Lung (tissue), 12 donors: ENCODE results near the gene ASTN2. TPM values are rescaled to one million over a fixed set of nuclear protein-coding genes. Genes with fewer than 3 reads are reported as not detected.
"Not testable (repeated sequence)": the region's sequence is repeated elsewhere in the genome, so short reads cannot be mapped to it uniquely, and the experiment has no call there.

Experiments used
- ATAC-seq: fragments of 200-7000 bp; cut with Tn5 transposase; one replicate; pipeline ENCODE4 v1.9.1; 2020; ENCODE audit warnings: moderate number of reproducible peaks; ENCODE audit not compliant: insufficient read depth, low FRiP score
- DNase-seq, 3 donors: peaks; one replicate each; pipeline ENCODE4 v3.0.0-alpha.2; 2013 to 2017
- H3K27ac ChIP-seq, 2 donors: one replicate each; pipeline ENCODE4 v1.5.1; 2013; ENCODE audit warnings: mild to moderate bottlenecking in 2 of 2, moderate library complexity in 2 of 2, control low read depth in 1 of 2, inconsistent platforms in 1 of 2, low read depth in 1 of 2, low read length in 1 of 2
- H3K27me3 ChIP-seq, 3 donors: one replicate each; pipeline ENCODE4 v1.5.1; 2013; ENCODE audit warnings: low read length in 2 of 3; ENCODE audit not compliant: control insufficient read depth in 3 of 3, insufficient read depth in 3 of 3
- H3K36me3 ChIP-seq, 4 donors: one replicate each; pipeline ENCODE4 v1.5.1; 2013; ENCODE audit warnings: low read length in 4 of 4, mild to moderate bottlenecking in 1 of 4, moderate library complexity in 1 of 4; ENCODE audit not compliant: control insufficient read depth in 4 of 4, insufficient read depth in 4 of 4
- H3K4me1 ChIP-seq, 5 donors: one replicate each; pipeline ENCODE4 v1.5.1; 2013; ENCODE audit warnings: low read length in 5 of 5, mild to moderate bottlenecking in 2 of 5, moderate library complexity in 1 of 5; ENCODE audit not compliant: control insufficient read depth in 5 of 5, insufficient read depth in 5 of 5
- H3K4me3 ChIP-seq: one replicate; pipeline ENCODE4 v1.5.1; 2013; ENCODE audit warnings: mild to moderate bottlenecking, control low read depth, moderate library complexity
- H3K9ac ChIP-seq, 2 donors: one replicate each; pipeline ENCODE4 v1.5.1; 2013; ENCODE audit warnings: low read length in 2 of 2, control low read depth in 1 of 2; ENCODE audit not compliant: insufficient read depth in 1 of 2
- H3K9me3 ChIP-seq, 4 donors: one replicate each; pipeline ENCODE4 v1.5.1; 2013; ENCODE audit warnings: low read length in 3 of 4, mild to moderate bottlenecking in 1 of 4, moderate library complexity in 1 of 4; ENCODE audit not compliant: control insufficient read depth in 4 of 4, insufficient read depth in 3 of 4
- CTCF ChIP-seq: IDR thresholded peaks from 2 replicates; pipeline ENCODE4 v1.5.1; 2012; ENCODE audit warnings: mild to moderate bottlenecking; ENCODE audit errors: control extremely low read depth, extremely low read depth
- WGBS, 2 donors: extraction: QIAGEN DNeasy Blood & Tissue Kit; methylation state at CpG; one replicate each; pipeline ENCODE4 v1.1.7; 2013; 5-methylcytosine and 5-hydroxymethylcytosine counted together
- polyA plus RNA-seq, 2 donors: library from polyadenylated mRNA; stranded (reverse); fragments of 200-250 nt; gene quantifications; one replicate each; pipeline ENCODE4 v1.2.1, GENCODE V29; 2013
- total RNA-seq, 2 donors: library from RNA; depleted of rRNA in 1 of 2; stranded (reverse); fragments of >200 nt in 1 of 2; gene quantifications; one replicate each; pipeline ENCODE4 v1.2.1, GENCODE V29; 2014 to 2021
- donor health status: control.
- donor health status: control.
- donor health status: Bipolar disorder and iron deficiency.
- donor health status: healthy.
- donor health status: DM: yes; HTN: yes; CAD: no.

The ASTN2 gene
- total and polyA plus RNA-seq, 4 donors, result 1.4 to 7.0 (median 3.3) TPM

- Histone ChIP-seq H3K4me3 (no peak overlapping the region), H3K9ac (no peak overlapping the region), H3K27ac (no peak overlapping the region), H3K36me3 (no peaks in the 10 kb centered on the region), H3K4me1 (no peaks in the 10 kb centered on the region), H3K9me3 (peaks cover 0 to 8% (median 6%) of the 10 kb centered on the region in 4 donors), H3K27me3 (no peaks in the 10 kb centered on the region)
- ATAC-seq, result no peak
- 85 to 87% methylated on average over 2 of the region's 2 CpGs for WGBS, 2 donors
- TF ChIP-seq CTCF, result no peak
- no peak for DNase-seq
These were observed 515.4 kb downstream of the ASTN2 start for GRCh38 chr9:116899337-116900006.

GRCh38 chr9:116898131-116898530, 516.7 kb downstream of the ASTN2 start:
- 90 to 91% methylated on average over 5 of the region's 5 CpGs for WGBS, 2 donors
- H3K9ac ChIP-seq, H3K4me1 ChIP-seq, ATAC-seq, H3K9me3 ChIP-seq, H3K27me3 ChIP-seq, H3K27ac ChIP-seq, DNase-seq, H3K4me3 ChIP-seq, H3K36me3 ChIP-seq: not testable (repeated sequence)

GRCh38 chr9:116897201-116897600, 517.7 kb downstream of the ASTN2 start:
- Histone ChIP-seq H3K27ac (no peak overlapping the region), H3K4me1 (no peaks in the 10 kb centered on the region), H3K9me3 (peaks cover 0 to 8% (median 4%) of the 10 kb centered on the region in 4 donors), H3K36me3 (no peaks in the 10 kb centered on the region), H3K27me3 (no peaks in the 10 kb centered on the region), H3K4me3 (no peak overlapping the region), H3K9ac (no peak overlapping the region)
- TF ChIP-seq CTCF, result no peak
- no peak for ATAC-seq
- WGBS, 2 donors, result 75 to 88% methylated on average over 4 of the region's 4 CpGs
- no peak for DNase-seq

GRCh38 chr9:116895961-116896360, 518.9 kb downstream of the ASTN2 start:
- H3K9me3 ChIP-seq, result peaks cover 0 to 8% (median 5%) of the 10 kb centered on the region in 4 donors
- no peak for DNase-seq
- H3K9ac ChIP-seq, result no peak overlapping the region
- TF ChIP-seq CTCF, result no peak
- H3K27ac ChIP-seq, result no peak overlapping the region
- no peaks in the 10 kb centered on the region for H3K4me1 ChIP-seq
- H3K27me3 ChIP-seq, result no peaks in the 10 kb centered on the region
- ATAC-seq, result no peak
- H3K4me3 ChIP-seq, result no peak overlapping the region
- no peaks in the 10 kb centered on the region for H3K36me3 ChIP-seq
